Stomach (tissue), 9 donors: Measurements from ENCODE around the gene CD200R1L. TPM values are rescaled to one million over a fixed set of nuclear protein-coding genes. Genes with fewer than 3 reads are reported as not detected.

Experiments used
- DNase-seq, 2 donors: peaks; one replicate each; pipeline versions ENCODE4 v3.0.0 to v3.0.0-alpha.2; 2013 to 2019
- H3K27ac ChIP-seq, 5 donors: fragments of 200-600 bp in 4 of 5; sonication (generic) in 4 of 5; one replicate each; pipeline ENCODE4 v1.5.1; 2013 to 2019; ENCODE audit warnings: mild to moderate bottlenecking in 1 of 5, moderate library complexity in 1 of 5
- H3K27me3 ChIP-seq, 3 donors: fragments of 200-600 bp; sonication (generic); one replicate each; pipeline ENCODE4 v1.5.1; 2017 to 2019; ENCODE audit warnings: mixed run types in 1 of 3
- H3K36me3 ChIP-seq, 4 donors: fragments of 200-600 bp; sonication (generic); 1 replicate in 3 of 4; 2 replicates in 1 of 4; pipeline ENCODE4 v1.5.1; 2016 to 2019
- H3K4me1 ChIP-seq, 4 donors: fragments of 200-600 bp; sonication (generic); one replicate each; pipeline ENCODE4 v1.5.1; 2016 to 2019
- H3K4me3 ChIP-seq, 4 donors: fragments of 200-600 bp; sonication (generic) in 3 of 4; one replicate each; pipeline ENCODE4 v1.5.1; 2016 to 2019; ENCODE audit warnings: mild to moderate bottlenecking in 1 of 4
- H3K9me3 ChIP-seq, 4 donors: fragments of 200-600 bp; sonication (generic); one replicate each; pipeline ENCODE4 v1.5.1; 2016 to 2019
- EP300 ChIP-seq: sonication (generic); formaldehyde crosslinking; IDR thresholded peaks from one replicate; pipeline ENCODE4 v1.6.1; 2017; ENCODE audit warnings: antibody characterized with exemption
- POLR2A ChIP-seq, 4 donors: fragments of 450-650 bp; IDR thresholded peaks; one replicate each; pipeline ENCODE4 v1.6.1; 2016; ENCODE audit warnings: antibody characterized with exemption in 4 of 4, control low read depth in 2 of 4, mild to moderate bottlenecking in 1 of 4, moderate library complexity in 1 of 4
- POLR2AphosphoS5 ChIP-seq, 3 donors: sonication (generic); formaldehyde crosslinking; IDR thresholded peaks; one replicate each; pipeline ENCODE4 v1.6.1; 2016; ENCODE audit warnings: antibody characterized with exemption in 3 of 3
- WGBS, 5 donors: extraction: QIAGEN DNeasy Blood & Tissue Kit in 3 of 5; methylation state at CpG; one replicate each; pipeline versions ENCODE4 v1.1.5 to v1.1.7; 2013 to 2018; 5-methylcytosine and 5-hydroxymethylcytosine counted together
- intact Hi-C: fragments of 100-400 bp; cut with DNase I; formaldehyde crosslinking; loops from one replicate; pipeline ENCODE4 v1.15.1; 2023; ENCODE audit warnings: low total_unique reads
- polyA plus RNA-seq, 3 donors: library from polyadenylated mRNA; stranded (reverse); fragments of 200-250 nt; gene quantifications; one replicate each; pipeline ENCODE4 v1.2.3, GENCODE V29; 2013
- total RNA-seq, 5 donors: library from RNA; depleted of rRNA; stranded (reverse); fragments of >200 nt; gene quantifications; one replicate each; pipeline versions ENCODE4 v1.1.0 to v1.2.3, GENCODE V29; 2014 to 2016
- TF ChIP-seq, protein P1 (sequence below), 7 experiments: fragments of 450-650 bp in 4 of 7; fragments of 200-600 bp in 3 of 7; sonication (generic) in 3 of 7; IDR thresholded peaks; one replicate each; pipeline ENCODE4 v1.5.1; 2016 to 2019; ENCODE audit warnings: antibody characterized with exemption in 7 of 7, control low read depth in 2 of 7, mild to moderate bottlenecking in 1 of 7
- donor health status: healthy with polysubstance abuse.
- donor health status: Bipolar disorder and iron deficiency.
- donor health status: healthy.

Gene CD200R1L
- total and polyA plus RNA-seq, 8 donors = not detected

DNA sequence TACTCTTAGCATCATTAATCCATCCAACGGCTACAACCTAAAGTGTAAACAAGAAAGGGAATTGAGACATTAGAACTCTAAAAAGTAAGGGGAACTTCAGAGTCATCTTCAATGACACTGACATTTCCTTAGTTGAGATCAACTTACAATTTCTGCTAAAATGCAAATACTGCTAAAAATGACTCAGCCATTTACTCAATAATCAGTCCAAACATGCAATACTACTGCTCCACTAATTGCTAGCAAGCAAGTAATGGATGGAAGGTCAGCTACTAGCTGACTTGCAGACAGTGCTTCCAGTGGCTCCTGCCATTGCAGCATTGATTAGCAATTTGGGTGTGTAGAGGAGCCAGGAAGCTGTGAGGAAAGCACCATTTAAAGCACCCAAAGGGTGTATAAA, 28.4 kb downstream of the CD200R1L start:
- 71 to 83% (median 80%) methylated on average over 1 of the region's 1 CpG for WGBS, 5 donors
- no peak overlapping the region for H3K27ac ChIP-seq
- intact Hi-C loops = loop anchor here (10.0 kb wide), 1 partner anchor 83 kb away; no protein-coding TSS in a partner anchor
- no peaks in the 10 kb centered on the region for H3K27me3 ChIP-seq
- H3K4me3 ChIP-seq = no peak overlapping the region
- H3K9me3 ChIP-seq = no peaks in the 10 kb centered on the region
- peaks cover 0 to 20% (median 7%) of the 10 kb centered on the region in 4 donors for H3K4me1 ChIP-seq
- no peaks in the 10 kb centered on the region for H3K36me3 ChIP-seq
- DNase-seq = no peak
- TF ChIP-seq, protein P1, sequence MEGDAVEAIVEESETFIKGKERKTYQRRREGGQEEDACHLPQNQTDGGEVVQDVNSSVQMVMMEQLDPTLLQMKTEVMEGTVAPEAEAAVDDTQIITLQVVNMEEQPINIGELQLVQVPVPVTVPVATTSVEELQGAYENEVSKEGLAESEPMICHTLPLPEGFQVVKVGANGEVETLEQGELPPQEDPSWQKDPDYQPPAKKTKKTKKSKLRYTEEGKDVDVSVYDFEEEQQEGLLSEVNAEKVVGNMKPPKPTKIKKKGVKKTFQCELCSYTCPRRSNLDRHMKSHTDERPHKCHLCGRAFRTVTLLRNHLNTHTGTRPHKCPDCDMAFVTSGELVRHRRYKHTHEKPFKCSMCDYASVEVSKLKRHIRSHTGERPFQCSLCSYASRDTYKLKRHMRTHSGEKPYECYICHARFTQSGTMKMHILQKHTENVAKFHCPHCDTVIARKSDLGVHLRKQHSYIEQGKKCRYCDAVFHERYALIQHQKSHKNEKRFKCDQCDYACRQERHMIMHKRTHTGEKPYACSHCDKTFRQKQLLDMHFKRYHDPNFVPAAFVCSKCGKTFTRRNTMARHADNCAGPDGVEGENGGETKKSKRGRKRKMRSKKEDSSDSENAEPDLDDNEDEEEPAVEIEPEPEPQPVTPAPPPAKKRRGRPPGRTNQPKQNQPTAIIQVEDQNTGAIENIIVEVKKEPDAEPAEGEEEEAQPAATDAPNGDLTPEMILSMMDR (IDR thresholded peaks at IDR 0.05) = no peak
- TF ChIP-seq POLR2A (IDR thresholded peaks at IDR 0.05) (no peak), POLR2AphosphoS5 (IDR thresholded peaks at IDR 0.05) (no peak), EP300 (no peak)

DNA sequence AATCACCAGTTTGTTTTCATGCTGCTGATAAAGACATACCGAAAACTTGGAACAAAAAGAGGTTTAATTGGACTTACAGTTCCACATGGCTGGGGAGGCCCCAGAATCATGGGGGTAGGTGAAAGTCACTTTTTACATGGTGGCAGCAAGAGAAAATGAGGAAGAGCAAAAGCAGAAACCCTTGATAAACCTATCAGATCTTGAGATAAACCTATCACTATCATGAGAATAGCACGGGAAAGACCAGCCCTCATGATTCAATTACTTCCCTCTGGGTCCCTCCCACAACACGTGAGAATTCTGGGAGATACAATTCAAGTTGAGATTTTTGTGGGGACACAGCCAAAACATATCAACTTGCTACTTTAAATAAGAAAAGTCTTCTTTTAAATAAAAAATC, 28.9 kb downstream of the CD200R1L start:
- no peak for DNase-seq
- intact Hi-C loops = loop anchor here (10.0 kb wide), 1 partner anchor 83 kb away; no protein-coding TSS in a partner anchor
- Histone ChIP-seq H3K9me3 (no peaks in the 10 kb centered on the region), H3K4me1 (peaks cover 0 to 20% (median 7%) of the 10 kb centered on the region in 4 donors), H3K27me3 (no peaks in the 10 kb centered on the region), H3K36me3 (no peaks in the 10 kb centered on the region), H3K27ac (no peak overlapping the region), H3K4me3 (no peak overlapping the region)
- TF ChIP-seq POLR2AphosphoS5 (IDR thresholded peaks at IDR 0.05) = no peak
- TF ChIP-seq EP300 = no peak
- TF ChIP-seq, protein P1 (IDR thresholded peaks at IDR 0.05) = no peak
- TF ChIP-seq POLR2A (IDR thresholded peaks at IDR 0.05) = no peak
- WGBS, 5 donors = 30 to 47% (median 41%) methylated on average over 3 of the region's 3 CpGs

DNA sequence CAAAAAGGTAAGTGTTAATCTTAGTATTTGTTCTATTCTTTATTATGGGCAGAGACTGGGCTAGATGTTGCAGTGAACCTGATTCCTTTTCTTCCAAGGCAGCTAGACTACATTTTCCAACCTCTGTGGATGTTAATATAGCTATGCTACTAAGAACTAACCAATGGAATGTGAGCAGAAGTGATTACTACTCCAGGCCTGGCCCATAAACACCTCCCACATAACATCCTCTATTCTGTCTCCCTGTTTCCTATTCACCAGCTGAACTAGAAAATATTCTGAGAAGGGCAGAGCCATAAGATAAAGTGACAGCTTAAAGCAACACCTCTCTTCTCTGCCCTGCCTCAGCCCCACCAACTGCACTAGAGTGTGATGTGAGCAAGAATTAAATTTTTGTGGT, 29.4 kb downstream of the CD200R1L start:
- H3K36me3 ChIP-seq = no peaks in the 10 kb centered on the region
- intact Hi-C loops = loop anchor here (10.0 kb wide), 1 partner anchor 82 kb away; no protein-coding TSS in a partner anchor

DNA sequence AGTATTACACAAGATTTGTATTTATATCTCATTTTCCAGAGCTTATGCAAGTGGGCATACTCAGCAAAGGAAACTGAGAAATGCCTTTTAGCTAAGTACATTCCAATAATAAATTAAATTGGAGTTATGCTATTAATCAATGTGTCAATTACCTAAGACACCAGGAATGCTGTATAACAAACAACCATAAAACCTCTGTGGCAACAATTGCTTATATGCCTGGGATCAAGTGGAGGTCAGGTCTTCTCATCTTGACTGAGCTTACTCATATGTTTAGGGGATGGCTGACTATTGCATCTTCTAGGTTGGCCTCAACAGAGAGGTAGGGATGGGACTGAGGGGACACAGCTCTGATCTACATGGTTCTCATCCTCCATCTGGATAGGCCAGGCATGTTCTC, 30.7 kb downstream of the CD200R1L start:
- intact Hi-C loops = loop anchor here (10.0 kb wide), 1 partner anchor 81 kb away; no protein-coding TSS in a partner anchor
- TF ChIP-seq EP300 = no peak
- TF ChIP-seq POLR2AphosphoS5 (IDR thresholded peaks at IDR 0.05) = no peak
- TF ChIP-seq, protein P1 (IDR thresholded peaks at IDR 0.05) = no peak
- no peak for TF ChIP-seq POLR2A (IDR thresholded peaks at IDR 0.05)

More for the DNA sequence above, 29.4 kb downstream of the CD200R1L start:
- Histone ChIP-seq H3K27ac (no peak overlapping the region), H3K9me3 (no peaks in the 10 kb centered on the region), H3K4me3 (no peak overlapping the region), H3K27me3 (no peaks in the 10 kb centered on the region), H3K4me1 (peaks cover 0 to 20% (median 10%) of the 10 kb centered on the region in 4 donors)
- DNase-seq = no peak
- TF ChIP-seq, protein P1 (IDR thresholded peaks at IDR 0.05) = no peak
- TF ChIP-seq EP300 = no peak
- no peak for TF ChIP-seq POLR2A (IDR thresholded peaks at IDR 0.05)

More for the DNA sequence above, 30.7 kb downstream of the CD200R1L start:
- Histone ChIP-seq H3K27me3 (no peaks in the 10 kb centered on the region), H3K4me1 (peaks cover 0 to 32% (median 15%) of the 10 kb centered on the region in 4 donors), H3K9me3 (no peaks in the 10 kb centered on the region), H3K27ac (no peak overlapping the region), H3K4me3 (no peak overlapping the region), H3K36me3 (no peaks in the 10 kb centered on the region)
- no peak for DNase-seq
